ENCODE measurements around the gene POU6F2. TPM values are rescaled to one million over a fixed set of nuclear protein-coding genes. Genes with fewer than 3 reads are reported as not detected.

POU6F2 gene
- total RNA-seq, 2 experiments from 2014 or later = not detected

DNA sequence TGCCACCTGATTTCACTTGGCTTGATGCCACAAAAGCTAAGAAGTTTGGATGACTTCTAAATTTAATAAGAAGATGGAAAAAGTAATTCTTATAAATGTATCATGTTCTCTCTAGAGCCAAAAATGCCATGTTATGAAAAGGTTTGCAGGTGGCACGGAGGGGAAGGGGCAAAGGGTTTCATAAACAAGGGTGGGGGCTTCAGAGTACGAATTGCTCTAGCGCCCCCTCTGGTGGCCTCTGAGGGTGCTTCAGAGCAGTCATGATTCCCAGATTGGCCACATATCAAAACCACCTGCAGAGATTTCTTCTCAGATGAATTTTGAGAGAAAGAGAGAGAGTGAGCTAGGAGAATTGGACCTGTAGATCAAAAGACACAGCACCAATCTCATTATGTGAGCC, 379.9 kb downstream of the POU6F2 start:
- Mint-ChIP-seq H3K27ac (no peak overlapping the region), H3K4me1 (ENCODE audit: low read depth) (peaks cover 4% of the 10 kb centered on the region), H3K36me3 (ENCODE audit: low read depth) (no peaks in the 10 kb centered on the region), H3K27me3 (peaks cover 4% of the 10 kb centered on the region), H3K9me3 (no peaks in the 10 kb centered on the region), H3K4me3 (no peak overlapping the region)
- ChIA-PET CTCF (interaction anchor here (0.7 to 1.7 kb wide), 3 partner anchors 11 to 99 kb away, joined by 3 to 6 read pairs (median 3); no protein-coding TSS in a partner anchor), POLR2A (interaction anchor here (0.7 kb wide), 1 partner anchor 151 kb away, joined by 3 read pairs; no protein-coding TSS in a partner anchor)
- TF ChIP-seq, protein P1, sequence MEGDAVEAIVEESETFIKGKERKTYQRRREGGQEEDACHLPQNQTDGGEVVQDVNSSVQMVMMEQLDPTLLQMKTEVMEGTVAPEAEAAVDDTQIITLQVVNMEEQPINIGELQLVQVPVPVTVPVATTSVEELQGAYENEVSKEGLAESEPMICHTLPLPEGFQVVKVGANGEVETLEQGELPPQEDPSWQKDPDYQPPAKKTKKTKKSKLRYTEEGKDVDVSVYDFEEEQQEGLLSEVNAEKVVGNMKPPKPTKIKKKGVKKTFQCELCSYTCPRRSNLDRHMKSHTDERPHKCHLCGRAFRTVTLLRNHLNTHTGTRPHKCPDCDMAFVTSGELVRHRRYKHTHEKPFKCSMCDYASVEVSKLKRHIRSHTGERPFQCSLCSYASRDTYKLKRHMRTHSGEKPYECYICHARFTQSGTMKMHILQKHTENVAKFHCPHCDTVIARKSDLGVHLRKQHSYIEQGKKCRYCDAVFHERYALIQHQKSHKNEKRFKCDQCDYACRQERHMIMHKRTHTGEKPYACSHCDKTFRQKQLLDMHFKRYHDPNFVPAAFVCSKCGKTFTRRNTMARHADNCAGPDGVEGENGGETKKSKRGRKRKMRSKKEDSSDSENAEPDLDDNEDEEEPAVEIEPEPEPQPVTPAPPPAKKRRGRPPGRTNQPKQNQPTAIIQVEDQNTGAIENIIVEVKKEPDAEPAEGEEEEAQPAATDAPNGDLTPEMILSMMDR (IDR thresholded peaks at IDR 0.05) = peak; percentile 24
- no peak for ATAC-seq
- DNase-seq = peak; percentile 21
- intact Hi-C loops (cut with micrococcal nuclease) = no loop called here

DNA sequence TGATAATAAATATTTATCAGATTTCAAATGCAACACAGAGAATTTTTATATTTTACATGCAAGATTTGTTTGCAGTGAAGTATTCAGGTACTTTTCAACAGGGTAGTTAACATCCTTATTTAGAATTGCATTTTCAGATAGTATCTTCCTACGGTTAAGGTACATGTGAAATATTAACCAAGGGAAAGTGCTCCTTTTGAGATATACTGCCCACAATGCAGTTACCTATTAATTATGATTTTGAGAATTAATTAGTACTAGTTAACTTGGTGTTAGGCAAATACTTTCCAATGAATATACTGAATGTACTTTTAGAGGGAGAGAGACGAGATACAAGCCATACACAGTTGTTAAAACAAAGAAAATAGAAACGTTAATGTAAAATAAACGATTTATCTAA, 382.3 kb downstream of the POU6F2 start:
- no peak overlapping the region for H3K27ac Mint-ChIP-seq
- H3K36me3 Mint-ChIP-seq (ENCODE audit: low read depth) = no peaks in the 10 kb centered on the region
- peaks cover 9% of the 10 kb centered on the region for H3K27me3 Mint-ChIP-seq
- ChIA-PET POLR2A (no interaction called here), CTCF (no interaction called here)
- TF ChIP-seq, protein P1 (IDR thresholded peaks at IDR 0.05) = no peak
- no peak for DNase-seq
- intact Hi-C loops (cut with micrococcal nuclease) = no loop called here
- ATAC-seq = no peak
- peaks cover 4% of the 10 kb centered on the region for H3K4me1 Mint-ChIP-seq (ENCODE audit: low read depth)
- no peaks in the 10 kb centered on the region for H3K9me3 Mint-ChIP-seq
- no peak overlapping the region for H3K4me3 Mint-ChIP-seq

- CTCF ChIA-PET = no interaction called here
- no peaks in the 10 kb centered on the region for H3K4me1 Mint-ChIP-seq (ENCODE audit: low read depth)
- peaks cover 9% of the 10 kb centered on the region for H3K27me3 Mint-ChIP-seq
- no peaks in the 10 kb centered on the region for H3K9me3 Mint-ChIP-seq
- intact Hi-C loops (cut with micrococcal nuclease) = no loop called here
- H3K27ac Mint-ChIP-seq = no peak overlapping the region
- TF ChIP-seq, protein P1 (IDR thresholded peaks at IDR 0.05) = no peak
- ATAC-seq (no peak), DNase-seq (no peak)
- no peak overlapping the region for H3K4me3 Mint-ChIP-seq
- H3K36me3 Mint-ChIP-seq (ENCODE audit: low read depth) = no peaks in the 10 kb centered on the region
- POLR2A ChIA-PET = no interaction called here
Observed at GRCh38 chr7:39360766-39361165, 383.1 kb downstream of the POU6F2 start.

GRCh38 chr7:39365751-39366295, 388.1 kb downstream of the POU6F2 start:
- Mint-ChIP-seq H3K9me3 (no peaks in the 10 kb centered on the region), H3K27me3 (peaks cover 9% of the 10 kb centered on the region)
- CTCF ChIA-PET = no interaction called here

GRCh38 chr7:39367451-39367850, 389.7 kb downstream of the POU6F2 start:
- H3K27me3 Mint-ChIP-seq = peaks cover 6% of the 10 kb centered on the region
- no peaks in the 10 kb centered on the region for H3K4me1 Mint-ChIP-seq (ENCODE audit: low read depth)
- TF ChIP-seq, protein P1 (IDR thresholded peaks at IDR 0.05) = no peak
- H3K9me3 Mint-ChIP-seq = no peaks in the 10 kb centered on the region
- H3K4me3 Mint-ChIP-seq = no peak overlapping the region
- DNase-seq = no peak
- CTCF ChIA-PET = interaction anchor here (1.5 kb wide), 1 partner anchor 10 kb away, joined by 6 read pairs; no protein-coding TSS in a partner anchor
- intact Hi-C loops (cut with micrococcal nuclease) = no loop called here
- no peaks in the 10 kb centered on the region for H3K36me3 Mint-ChIP-seq (ENCODE audit: low read depth)
- POLR2A ChIA-PET = no interaction called here
- no peak overlapping the region for H3K27ac Mint-ChIP-seq
- ATAC-seq = no peak

More at GRCh38 chr7:39365751-39366295, 388.1 kb downstream of the POU6F2 start:
- intact Hi-C loops (cut with micrococcal nuclease) = no loop called here
- Mint-ChIP-seq H3K4me1 (ENCODE audit: low read depth) (no peaks in the 10 kb centered on the region), H3K4me3 (no peak overlapping the region), H3K27ac (no peak overlapping the region), H3K36me3 (ENCODE audit: low read depth) (no peaks in the 10 kb centered on the region)
- no peak for ATAC-seq
- no peak for DNase-seq
- TF ChIP-seq, protein P1 (IDR thresholded peaks at IDR 0.05) = no peak
- POLR2A ChIA-PET = no interaction called here
